Keratinocyte (primary cell): ENCODE data around the gene DACT3. TPM values are rescaled to one million over a fixed set of nuclear protein-coding genes. Genes with fewer than 3 reads are reported as not detected.
A peak's percentile ranks its signal among the peaks of the same experiment; 100 is the strongest.

Experiments
- DNase-seq: peaks from one replicate; pipeline ENCODE4 v3.0.0-alpha.2; 2011; ENCODE audit warnings: low read depth, missing footprints, low spot score
- FAIRE-seq: peaks from 2 replicates; lab custom pipeline; 2011; peaks lifted over from hg19 to GRCh38; lab: Jason Lieb, UNC
- H2AFZ ChIP-seq: 2 replicates; pipeline ENCODE4 v1.6.0; 2012; ENCODE audit warnings: low read length, control low read depth, inconsistent platforms; ENCODE audit not compliant: control insufficient read depth
- H3K27ac ChIP-seq: 2 replicates; pipeline ENCODE4 v1.5.1; 2011; ENCODE audit warnings: low read length; ENCODE audit not compliant: control insufficient read depth, insufficient read depth
- H3K27me3 ChIP-seq: 3 replicates; pipeline ENCODE4 v1.6.0; 2011; ENCODE audit warnings: low read length; ENCODE audit not compliant: control insufficient read depth, insufficient read depth; ENCODE audit errors: extremely low read depth
- H3K36me3 ChIP-seq, 2 experiments: 2 replicates in 1 of 2; 3 replicates in 1 of 2; pipeline ENCODE4 v1.5.1; 2011; ENCODE audit warnings: low read length in 2 of 2, mild to moderate bottlenecking in 1 of 2; ENCODE audit not compliant: control insufficient read depth in 2 of 2, insufficient read depth in 2 of 2; ENCODE audit errors: extremely low read depth in 1 of 2
- H3K4me1 ChIP-seq: 3 replicates; pipeline ENCODE4 v1.5.1; 2011; ENCODE audit warnings: low read length; ENCODE audit not compliant: control insufficient read depth, insufficient read depth; ENCODE audit errors: extremely low read depth
- H3K4me2 ChIP-seq: 3 replicates; pipeline ENCODE4 v1.6.0; 2011; ENCODE audit warnings: low read depth, low read length; ENCODE audit not compliant: control insufficient read depth, insufficient read depth; ENCODE audit errors: extremely low read depth
- H3K4me3 ChIP-seq, 3 experiments: fragments of 200-600 bp in 1 of 3; sonication (generic) in 1 of 3; 2 replicates in 2 of 3; 3 replicates in 1 of 3; pipeline ENCODE4 v1.5.1; 2011 to 2016; ENCODE audit warnings: low read length in 3 of 3, mild to moderate bottlenecking in 3 of 3, control low read depth in 2 of 3, inconsistent platforms in 1 of 3, low read depth in 1 of 3, mixed read lengths in 1 of 3, mixed run types in 1 of 3, moderate library complexity in 1 of 3; ENCODE audit not compliant: control insufficient read depth in 2 of 3, insufficient read depth in 2 of 3; ENCODE audit errors: extremely low read depth in 1 of 3
- H3K79me2 ChIP-seq: 2 replicates; pipeline ENCODE4 v1.6.0; 2012; ENCODE audit warnings: low read length; ENCODE audit not compliant: control insufficient read depth, insufficient read depth
- H3K9ac ChIP-seq: 3 replicates; pipeline ENCODE4 v1.6.0; 2011; ENCODE audit warnings: low read length; ENCODE audit not compliant: control insufficient read depth, insufficient read depth; ENCODE audit errors: extremely low read depth
- H3K9me1 ChIP-seq: 3 replicates; pipeline ENCODE4 v1.6.0; 2011; ENCODE audit warnings: low read length; ENCODE audit not compliant: control insufficient read depth, insufficient read depth; ENCODE audit errors: extremely low read depth
- H3K9me3 ChIP-seq: 2 replicates; pipeline ENCODE4 v1.5.1; 2012; ENCODE audit warnings: low read depth, low read length; ENCODE audit not compliant: control insufficient read depth
- H4K20me1 ChIP-seq: 3 replicates; pipeline ENCODE4 v1.6.0; 2011; ENCODE audit warnings: low read length; ENCODE audit not compliant: control insufficient read depth, insufficient read depth; ENCODE audit errors: extremely low read depth
- EZH2 ChIP-seq: IDR thresholded peaks from one replicate; pipeline ENCODE4 v1.6.1; 2012; ENCODE audit warnings: inconsistent platforms, mild to moderate bottlenecking, low read length, moderate library complexity
- dilution Hi-C: fragments of 300-500 bp; cut with MboI; formaldehyde crosslinking; loops from one replicate; pipeline ENCODE4 v1.7.0; 2020; ENCODE audit warnings: low sequenced_read_pairs; ENCODE audit not compliant: extremely low pct_ligation_motif_present
- polyA plus RNA-seq, 5 experiments: library from polyadenylated mRNA; depleted of rRNA in 3 of 5; stranded (reverse) in 3 of 5; stranded (forward) in 1 of 5; unstranded in 1 of 5; fragments of >200 nt; gene quantifications; 1 replicate in 1 of 5; 2 replicates in 3 of 5; 3 replicates in 1 of 5; pipeline versions ENCODE4 v1.2.1 to v1.2.3, GENCODE V29; 2011 to 2012; ENCODE audit warnings: missing spikeins in 2 of 5, low read depth in 1 of 5, low replicate concordance in 1 of 5
- TF ChIP-seq, protein P1 (sequence below), 3 experiments: IDR thresholded peaks in 1 of 3; conservative IDR thresholded peaks in 1 of 3; optimal IDR thresholded peaks in 1 of 3; 2 replicates in 2 of 3; 3 replicates in 1 of 3; pipeline versions ENCODE3 to v1.5.1; 2011; ENCODE audit warnings: low read length in 3 of 3, mild to moderate bottlenecking in 3 of 3, moderate library complexity in 2 of 3, control low read depth in 1 of 3, inconsistent platforms in 1 of 3; ENCODE audit not compliant: insufficient read depth in 2 of 3; ENCODE audit errors: extremely low read depth in 1 of 3

The DACT3 gene
- polyA plus RNA-seq, 1 donor (not counting 4 experiments of a cell fraction or from before 2014, with no cell fraction given): 0.04 TPM

DNA sequence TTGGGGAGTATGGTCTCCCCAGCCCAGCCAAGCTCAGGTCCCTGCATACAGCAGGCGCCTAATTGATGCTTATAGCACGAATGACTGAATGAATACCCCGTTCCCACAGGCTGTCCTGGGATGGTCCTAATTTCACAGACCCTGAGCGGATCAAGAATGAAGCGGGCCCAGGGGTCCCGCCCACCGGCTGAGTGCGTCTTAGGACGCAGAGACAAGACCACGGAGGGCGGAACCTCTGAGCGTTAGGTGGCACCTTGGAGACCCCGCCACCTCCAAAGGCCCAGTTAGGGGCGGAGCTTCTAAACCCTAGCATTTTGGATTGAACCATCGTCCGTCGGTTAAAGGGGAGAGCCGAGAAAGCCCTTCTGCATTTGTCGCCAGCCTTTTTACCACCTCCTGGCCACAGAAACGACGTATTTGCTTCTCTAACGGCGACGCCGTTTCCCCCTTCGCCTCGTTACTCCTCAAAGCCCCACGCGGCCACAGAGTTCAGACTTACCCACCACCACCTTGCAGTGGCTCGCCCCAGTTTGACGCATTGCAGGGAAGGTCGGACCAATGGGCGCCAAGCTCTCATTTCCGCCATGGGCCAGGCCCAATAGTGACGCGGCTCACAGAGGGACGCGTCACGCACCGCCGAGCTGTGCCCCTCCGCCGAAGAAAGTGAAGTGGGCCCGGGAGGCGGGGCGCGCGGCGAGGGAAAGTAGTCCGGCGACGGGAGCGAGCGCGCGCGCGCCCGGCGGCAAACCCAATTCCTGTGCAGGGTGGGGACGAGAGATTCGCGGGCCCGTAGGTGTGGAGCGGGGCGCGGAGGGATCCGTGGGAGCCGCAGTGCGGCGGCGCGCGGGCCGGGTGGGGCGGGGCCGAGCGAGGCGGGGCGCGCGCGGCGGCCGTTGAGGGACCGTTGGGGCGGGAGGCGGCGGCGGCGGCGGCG, 60.3 kb downstream of the DACT3 start:
- Histone ChIP-seq H3K4me3 (peak overlapping the region; percentile 81 to 99 (median 98)), H3K9me3 (no peaks in the 10 kb centered on the region), H3K27ac (peak overlapping the region; percentile 100), H3K9ac (peak overlapping the region; percentile 100), H4K20me1 (peaks cover 8% of the 10 kb centered on the region), H3K4me2 (peak overlapping the region; percentile 85), H3K36me3 (peaks cover 4 to 14% of the 10 kb centered on the region in 2 experiments), H3K79me2 (peaks cover 45% of the 10 kb centered on the region), H3K9me1 (no peaks in the 10 kb centered on the region), H3K27me3 (no peaks in the 10 kb centered on the region), H3K4me1 (peaks cover 16% of the 10 kb centered on the region), H2AFZ (peak overlapping the region; percentile 98)
- peak; percentile 74 for FAIRE-seq
- DNase-seq: peak; percentile 73
- dilution Hi-C loops: no loop called here
- no peak for TF ChIP-seq EZH2
- TF ChIP-seq, protein P1, sequence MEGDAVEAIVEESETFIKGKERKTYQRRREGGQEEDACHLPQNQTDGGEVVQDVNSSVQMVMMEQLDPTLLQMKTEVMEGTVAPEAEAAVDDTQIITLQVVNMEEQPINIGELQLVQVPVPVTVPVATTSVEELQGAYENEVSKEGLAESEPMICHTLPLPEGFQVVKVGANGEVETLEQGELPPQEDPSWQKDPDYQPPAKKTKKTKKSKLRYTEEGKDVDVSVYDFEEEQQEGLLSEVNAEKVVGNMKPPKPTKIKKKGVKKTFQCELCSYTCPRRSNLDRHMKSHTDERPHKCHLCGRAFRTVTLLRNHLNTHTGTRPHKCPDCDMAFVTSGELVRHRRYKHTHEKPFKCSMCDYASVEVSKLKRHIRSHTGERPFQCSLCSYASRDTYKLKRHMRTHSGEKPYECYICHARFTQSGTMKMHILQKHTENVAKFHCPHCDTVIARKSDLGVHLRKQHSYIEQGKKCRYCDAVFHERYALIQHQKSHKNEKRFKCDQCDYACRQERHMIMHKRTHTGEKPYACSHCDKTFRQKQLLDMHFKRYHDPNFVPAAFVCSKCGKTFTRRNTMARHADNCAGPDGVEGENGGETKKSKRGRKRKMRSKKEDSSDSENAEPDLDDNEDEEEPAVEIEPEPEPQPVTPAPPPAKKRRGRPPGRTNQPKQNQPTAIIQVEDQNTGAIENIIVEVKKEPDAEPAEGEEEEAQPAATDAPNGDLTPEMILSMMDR (optimal IDR thresholded peaks at IDR 0.05 in 1 of 3, IDR thresholded peaks at IDR 0.05 in 1 of 3, conservative IDR thresholded peaks at IDR 0.05 in 1 of 3; ENCODE audit: extremely low read depth in 1 of 3, insufficient read depth in 2 of 3, low read length in 3 of 3): no peak

DNA sequence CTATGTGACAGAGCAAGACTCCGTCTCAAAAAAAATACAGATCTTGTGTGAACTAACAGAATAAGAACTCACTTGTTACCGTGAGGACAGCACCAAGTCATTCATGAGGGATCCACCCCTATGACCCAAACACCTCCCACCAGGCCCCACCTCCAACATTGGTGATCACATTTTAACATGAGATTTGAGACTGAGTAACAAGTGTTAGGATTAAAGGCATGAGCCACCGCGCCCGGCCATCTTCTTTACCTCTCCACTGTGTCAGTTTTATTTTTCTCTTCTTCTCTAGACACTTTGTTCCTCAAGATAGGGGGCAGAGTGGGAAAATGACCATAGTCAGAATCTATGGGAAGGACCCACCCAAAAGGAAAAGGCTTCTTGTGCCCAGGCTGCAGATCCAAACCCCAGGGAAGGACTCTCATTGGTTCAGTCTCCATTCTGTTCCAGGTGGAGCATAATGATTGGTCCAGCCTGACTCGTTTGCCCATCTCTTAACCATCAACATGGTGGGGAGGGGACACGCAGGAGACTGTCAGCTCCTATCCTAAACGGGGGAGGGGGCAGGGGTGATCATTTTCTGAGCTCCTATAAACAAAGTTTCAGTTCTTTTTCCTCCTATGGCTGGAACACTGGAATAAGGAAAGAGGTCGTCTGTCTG, 61.1 kb downstream of the DACT3 start:
- Histone ChIP-seq H4K20me1 (peaks cover 3% of the 10 kb centered on the region), H3K4me1 (peaks cover 13% of the 10 kb centered on the region), H2AFZ (peak overlapping the region; percentile 98), H3K36me3 (peaks cover 2 to 8% of the 10 kb centered on the region in 2 experiments), H3K4me3 (peak overlapping the region; percentile 66 to 99 (median 81)), H3K4me2 (peak overlapping the region; percentile 85), H3K79me2 (peaks cover 37% of the 10 kb centered on the region), H3K9ac (peak overlapping the region; percentile 100), H3K9me1 (no peaks in the 10 kb centered on the region), H3K27ac (peak overlapping the region; percentile 100), H3K27me3 (no peaks in the 10 kb centered on the region), H3K9me3 (no peaks in the 10 kb centered on the region)
- dilution Hi-C loops: no loop called here
- TF ChIP-seq, protein P1 (optimal IDR thresholded peaks at IDR 0.05 in 1 of 3, IDR thresholded peaks at IDR 0.05 in 1 of 3, conservative IDR thresholded peaks at IDR 0.05 in 1 of 3; ENCODE audit: extremely low read depth in 1 of 3, insufficient read depth in 2 of 3, low read length in 3 of 3): no peak
- no peak for TF ChIP-seq EZH2
- DNase-seq (no peak), FAIRE-seq (no peak)
